ENCODE measurements around the gene MANEAL.

Gene MANEAL

GRCh38 chr1:37807555-37808368 is 14.1 kb downstream of the MANEAL start, which contains the start of the genes C1orf122 and YRDC (continued):
- peak; percentile 94 for TF ChIP-seq ZBTB11 (tag by site-specific recombination; conservative IDR thresholded peaks at IDR 0.05; ENCODE audit: low read depth)
- TF ChIP-seq ZBTB8A (tag by site-specific recombination; IDR thresholded peaks at IDR 0.05), result no peak
- TF ChIP-seq ZNF433 (tag by site-specific recombination; IDR thresholded peaks at IDR 0.05; ENCODE audit: low read depth), result no peak
- no peak for TF ChIP-seq ZNF423 (tag by site-specific recombination; IDR thresholded peaks at IDR 0.05)
- TF ChIP-seq ZNF341 (tag by site-specific recombination; IDR thresholded peaks at IDR 0.05; ENCODE audit: low read depth), result no peak
- TF ChIP-seq ZNF292 (tag by site-specific recombination; IDR thresholded peaks at IDR 0.05; ENCODE audit: borderline replicate concordance, low read depth), result no peak
- TF ChIP-seq, protein P1, sequence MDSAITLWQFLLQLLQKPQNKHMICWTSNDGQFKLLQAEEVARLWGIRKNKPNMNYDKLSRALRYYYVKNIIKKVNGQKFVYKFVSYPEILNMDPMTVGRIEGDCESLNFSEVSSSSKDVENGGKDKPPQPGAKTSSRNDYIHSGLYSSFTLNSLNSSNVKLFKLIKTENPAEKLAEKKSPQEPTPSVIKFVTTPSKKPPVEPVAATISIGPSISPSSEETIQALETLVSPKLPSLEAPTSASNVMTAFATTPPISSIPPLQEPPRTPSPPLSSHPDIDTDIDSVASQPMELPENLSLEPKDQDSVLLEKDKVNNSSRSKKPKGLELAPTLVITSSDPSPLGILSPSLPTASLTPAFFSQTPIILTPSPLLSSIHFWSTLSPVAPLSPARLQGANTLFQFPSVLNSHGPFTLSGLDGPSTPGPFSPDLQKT (IDR thresholded peaks at IDR 0.05; ENCODE audit: borderline replicate concordance, low read depth, low read length), result peak; percentile 83; the same call in 1 of the 2 replicates
- TF ChIP-seq ZNF600 (tag by site-specific recombination; IDR thresholded peaks at IDR 0.05), result 0 out of 2 replicates have a peak, but pooled peaks have one; percentile 12

DNA sequence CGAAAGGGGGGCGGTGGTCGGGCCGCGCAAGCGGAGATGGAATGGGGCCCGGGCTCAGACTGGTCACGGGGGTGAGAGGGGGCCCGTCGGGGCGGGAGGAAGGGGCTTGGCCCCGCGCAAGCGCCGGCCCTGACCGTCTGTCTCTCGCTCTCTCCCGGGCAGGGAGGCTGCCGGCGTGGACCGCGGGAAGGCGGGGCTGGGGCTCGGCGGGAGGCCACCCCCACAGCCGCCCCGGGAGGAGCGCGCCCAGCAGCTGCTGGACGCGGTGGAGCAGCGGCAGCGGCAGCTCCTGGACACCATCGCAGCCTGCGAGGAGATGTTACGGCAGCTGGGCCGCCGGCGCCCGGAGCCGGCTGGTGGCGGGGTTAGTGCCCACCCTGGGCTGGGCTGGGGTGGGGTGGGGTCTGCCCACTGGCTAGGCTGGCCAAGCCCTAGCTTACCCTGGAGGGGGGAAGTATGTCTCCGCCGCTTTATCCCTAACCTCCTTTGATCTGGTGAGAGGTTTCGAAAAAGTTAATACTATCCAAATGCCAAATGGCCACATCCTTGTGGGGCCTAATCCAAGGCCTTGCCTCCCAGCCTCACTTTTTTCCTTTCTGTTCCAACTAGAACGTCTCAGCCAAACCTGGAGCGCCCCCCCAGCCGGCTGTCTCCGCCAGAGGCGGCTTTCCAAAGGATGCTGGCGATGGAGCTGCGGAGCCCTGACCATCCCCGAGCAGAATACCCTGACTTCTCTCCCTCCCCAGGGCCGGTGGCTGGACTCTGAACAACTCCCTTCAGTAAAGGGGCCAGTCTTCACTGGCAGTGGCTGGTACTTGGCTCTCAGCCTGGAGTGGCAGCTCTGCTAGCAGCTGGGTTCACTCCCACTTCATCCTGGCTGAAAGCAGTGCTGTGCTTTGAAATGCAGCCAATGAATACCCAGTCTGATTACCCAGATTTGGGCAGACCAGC is 15.0 kb downstream of the MANEAL start:
- Histone ChIP-seq H3K9me3 (ENCODE audit: control insufficient read depth, insufficient read depth, low read depth, low read length) (no peaks in the 10 kb centered on the region), H3K36me3 (ENCODE audit: control insufficient read depth in 2 of 2, insufficient read depth in 1 of 2, low read length in 2 of 2) (peaks cover 6 to 61% of the 10 kb centered on the region in 2 experiments; a peak in 2 of 3 replicates), H3K4me3 (ENCODE audit: low read depth, low read length) (peak overlapping the region; percentile 91), H3K27ac (ENCODE audit: extremely low read depth, low read depth, low read length) (peak overlapping the region; percentile 65), H3K4me1 (ENCODE audit: control insufficient read depth, insufficient read depth, low read length) (peaks cover 3% of the 10 kb centered on the region; the same call in 1 of the 2 replicates)
- POLR2A ChIA-PET, result interaction anchor here (0.6 to 3.3 kb wide), 23 partner anchors 9 to 1814 kb away, joined by 3 to 50 read pairs (median 4); partner anchors contain the start of genes CDCA8, EPHA10 and MTF1
- CTCF ChIA-PET, result interaction anchor here (0.6 to 1.0 kb wide), 5 partner anchors 13 to 210 kb away, joined by 3 to 4 read pairs (median 3); partner anchors contain the start of genes CDCA8 and MTF1
- no peak for TF ChIP-seq ZNF132 (tag by site-specific recombination; IDR thresholded peaks at IDR 0.05; ENCODE audit: borderline replicate concordance)
- peak; percentile 24 for TF ChIP-seq SP2 (tag by site-specific recombination; IDR thresholded peaks at IDR 0.05)
- TF ChIP-seq EGR2 (tag by site-specific recombination; IDR thresholded peaks at IDR 0.05; ENCODE audit: low read depth), result no peak
- TF ChIP-seq ZBTB49 (tag by site-specific recombination; IDR thresholded peaks at IDR 0.05; ENCODE audit: low read depth), result no peak
- TF ChIP-seq ZXDB (tag by site-specific recombination; IDR thresholded peaks at IDR 0.05), result no peak
- TF ChIP-seq ZNF121 (tag by site-specific recombination; IDR thresholded peaks at IDR 0.05), result no peak
- no peak for TF ChIP-seq ZFP3 (tag by site-specific recombination; IDR thresholded peaks at IDR 0.05; ENCODE audit: low read depth)
- no peak for TF ChIP-seq ZNF48 (tag by site-specific recombination; IDR thresholded peaks at IDR 0.05)
- no peak for TF ChIP-seq REPIN1 (tag by site-specific recombination; IDR thresholded peaks at IDR 0.05; ENCODE audit: low read depth)
- TF ChIP-seq KLF9 (tag by site-specific recombination; IDR thresholded peaks at IDR 0.05; ENCODE audit: low read depth), result peak; percentile 76
- no peak for TF ChIP-seq ZNF274 (IDR thresholded peaks at IDR 0.05; ENCODE audit: low read length)
- no peak for TF ChIP-seq ZNF274 (tag by site-specific recombination; IDR thresholded peaks at IDR 0.05; ENCODE audit: borderline replicate concordance)
- no peak for TF ChIP-seq BCL11A (tag by site-specific recombination; IDR thresholded peaks at IDR 0.05; ENCODE audit: low read depth)
- no peak for TF ChIP-seq ZNF416 (tag by site-specific recombination; IDR thresholded peaks at IDR 0.05)
- TF ChIP-seq ZNF19 (tag by site-specific recombination; IDR thresholded peaks at IDR 0.05; ENCODE audit: low read depth), result no peak
- TF ChIP-seq ZBTB8A (tag by site-specific recombination; IDR thresholded peaks at IDR 0.05), result no peak; the same call in none of the 2 replicates
- TF ChIP-seq, protein P2, sequence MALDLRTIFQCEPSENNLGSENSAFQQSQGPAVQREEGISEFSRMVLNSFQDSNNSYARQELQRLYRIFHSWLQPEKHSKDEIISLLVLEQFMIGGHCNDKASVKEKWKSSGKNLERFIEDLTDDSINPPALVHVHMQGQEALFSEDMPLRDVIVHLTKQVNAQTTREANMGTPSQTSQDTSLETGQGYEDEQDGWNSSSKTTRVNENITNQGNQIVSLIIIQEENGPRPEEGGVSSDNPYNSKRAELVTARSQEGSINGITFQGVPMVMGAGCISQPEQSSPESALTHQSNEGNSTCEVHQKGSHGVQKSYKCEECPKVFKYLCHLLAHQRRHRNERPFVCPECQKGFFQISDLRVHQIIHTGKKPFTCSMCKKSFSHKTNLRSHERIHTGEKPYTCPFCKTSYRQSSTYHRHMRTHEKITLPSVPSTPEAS (tag by site-specific recombination; IDR thresholded peaks at IDR 0.05), result no peak
- TF ChIP-seq ZNF677 (tag by site-specific recombination; IDR thresholded peaks at IDR 0.05), result no peak
- no peak for TF ChIP-seq ZNF544 (tag by site-specific recombination; IDR thresholded peaks at IDR 0.05)
